NT2/D1 (cell line): ENCODE results near the gene TTC34.

ENCODE experiments used
- SUZ12 ChIP-seq: IDR thresholded peaks from 2 replicates; pipeline ENCODE4 v1.6.1; 2011; ENCODE audit not compliant: insufficient read length, insufficient read depth; ENCODE audit errors: extremely low read depth
- ZNF274 ChIP-seq: IDR thresholded peaks from 2 replicates; pipeline ENCODE4 v1.6.1; 2011; ENCODE audit warnings: mild to moderate bottlenecking, low read depth, low read length

- TF ChIP-seq ZNF274: no peak
- TF ChIP-seq SUZ12: no peak
Observed at GRCh38 chr1:2819831-2820730, 18.6 kb upstream of the TTC34 start.
